ENCODE measurements around the gene TSEN54.

TSEN54 gene

GRCh38 chr17:75565618-75566017 lies 49.3 kb downstream of the TSEN54 start:
- no peak for DNase-seq (ENCODE audit: low read depth)

- DNase-seq (ENCODE audit: low read depth) = no peak
These were observed 50.1 kb downstream of the TSEN54 start for GRCh38 chr17:75566416-75566815.

- no peak for DNase-seq (ENCODE audit: low read depth)
These were observed 50.5 kb downstream of the TSEN54 start for GRCh38 chr17:75566834-75567233.

- DNase-seq (ENCODE audit: low read depth) = no peak
These were observed 52.3 kb downstream of the TSEN54 start for GRCh38 chr17:75568412-75569255.

GRCh38 chr17:75570034-75570676 lies 53.8 kb downstream of the TSEN54 start:
- no peak for DNase-seq (ENCODE audit: low read depth)

GRCh38 chr17:75570772-75571171 lies 54.4 kb downstream of the TSEN54 start:
- DNase-seq (ENCODE audit: low read depth) = no peak

- peak; percentile 50 for DNase-seq (ENCODE audit: low read depth)
These were observed 55.0 kb downstream of the TSEN54 start for GRCh38 chr17:75571197-75571884.

GRCh38 chr17:75571885-75572215 lies 55.5 kb downstream of the TSEN54 start:
- no peak for DNase-seq (ENCODE audit: low read depth)

- DNase-seq (ENCODE audit: low read depth) = no peak
These were observed 56.6 kb downstream of the TSEN54 start for GRCh38 chr17:75572713-75573539.

GRCh38 chr17:75573540-75573957 lies 57.2 kb downstream of the TSEN54 start:
- DNase-seq (ENCODE audit: low read depth) = no peak

GRCh38 chr17:75573994-75574393 lies 57.7 kb downstream of the TSEN54 start:
- DNase-seq (ENCODE audit: low read depth) = no peak
